Mesendoderm (in vitro differentiated cells): ENCODE results near the gene ZNF473.
"Not testable (repeated sequence)": the region's sequence is repeated elsewhere in the genome, so short reads cannot be mapped to it uniquely, and the experiment has no call there.

ENCODE experiments used
- DNase-seq: peaks from one replicate; pipeline ENCODE4 v3.0.0; 2013
- H2AK5ac ChIP-seq: 2 replicates; pipeline ENCODE4 v1.6.1; 2013; ENCODE audit warnings: low read length, inconsistent platforms
- H2BK120ac ChIP-seq: 2 replicates; pipeline ENCODE4 v1.6.1; 2013; ENCODE audit warnings: low read depth, mild to moderate bottlenecking, low read length, moderate library complexity, mixed read lengths
- H2BK15ac ChIP-seq: replicated peaks from 2 replicates; pipeline ENCODE4 v1.6.1; 2013; ENCODE audit warnings: low read depth, mild to moderate bottlenecking, moderate library complexity
- H2BK5ac ChIP-seq: 2 replicates; pipeline ENCODE4 v1.6.1; 2013; ENCODE audit warnings: low read length, inconsistent platforms
- H3K18ac ChIP-seq: 2 replicates; pipeline ENCODE4 v1.6.1; 2013; ENCODE audit warnings: mild to moderate bottlenecking, low read length, mixed read lengths
- H3K23ac ChIP-seq: one replicate; pipeline ENCODE4 v1.6.1; 2013; ENCODE audit warnings: low read length
- H3K27ac ChIP-seq: 2 replicates; pipeline ENCODE4 v1.5.1; 2013; ENCODE audit warnings: low read depth, mild to moderate bottlenecking, inconsistent platforms, low read length, moderate library complexity
- H3K27me3 ChIP-seq: 2 replicates; pipeline ENCODE4 v1.6.1; 2013; ENCODE audit warnings: low read length, control low read depth, mild to moderate bottlenecking, inconsistent platforms; ENCODE audit not compliant: insufficient read depth, poor library complexity
- H3K36me3 ChIP-seq: 2 replicates; pipeline ENCODE4 v1.6.1; 2013; ENCODE audit warnings: low read length, inconsistent platforms; ENCODE audit not compliant: control insufficient read depth, insufficient read depth
- H3K4ac ChIP-seq: one replicate; pipeline ENCODE4 v1.6.1; 2013; ENCODE audit warnings: low read depth, mild to moderate bottlenecking, low read length, moderate library complexity
- H3K4me1 ChIP-seq: 2 replicates; pipeline ENCODE4 v1.6.1; 2013; ENCODE audit warnings: low read depth, low read length, inconsistent platforms; ENCODE audit not compliant: control insufficient read depth
- H3K4me2 ChIP-seq: 2 replicates; pipeline ENCODE4 v1.6.1; 2013; ENCODE audit warnings: low read length
- H3K4me3 ChIP-seq: 2 replicates; pipeline ENCODE4 v1.5.1; 2013; ENCODE audit warnings: mild to moderate bottlenecking, low read length
- H3K56ac ChIP-seq: one replicate; pipeline ENCODE4 v1.6.1; 2013; ENCODE audit warnings: low read length
- H3K79me1 ChIP-seq: 2 replicates; pipeline ENCODE4 v1.6.1; 2013; ENCODE audit warnings: low read length, inconsistent platforms
- H3K79me2 ChIP-seq: 2 replicates; pipeline ENCODE4 v1.6.1; 2013; ENCODE audit warnings: mild to moderate bottlenecking, low read length; ENCODE audit not compliant: control insufficient read depth, insufficient read depth
- H3K9ac ChIP-seq: 2 replicates; pipeline ENCODE4 v1.6.1; 2013; ENCODE audit warnings: low read length, inconsistent platforms
- H4K5ac ChIP-seq: one replicate; pipeline ENCODE4 v1.6.1; 2013; ENCODE audit warnings: low read length
- H4K8ac ChIP-seq: one replicate; pipeline ENCODE4 v1.6.1; 2013; ENCODE audit warnings: low read depth, mild to moderate bottlenecking, control low read depth, low read length, moderate library complexity
- WGBS: extraction: QIAGEN DNeasy Blood & Tissue Kit; methylation state at CpG from one replicate; pipeline ENCODE4 v1.1.7; 2013; ENCODE audit warnings: low lambda C conversion rate, missing lambda C conversion rate; ENCODE audit not compliant: insufficient coverage; ENCODE audit errors: extremely low coverage; 5-methylcytosine and 5-hydroxymethylcytosine counted together

The ZNF473 gene

GRCh38 chr19:50076581-50077355, 51.0 kb downstream of the ZNF473 start:
- H3K4ac ChIP-seq, H2BK5ac ChIP-seq, H3K79me1 ChIP-seq, H2BK15ac ChIP-seq, H3K27me3 ChIP-seq, H3K4me2 ChIP-seq, H3K4me1 ChIP-seq, H4K5ac ChIP-seq, DNase-seq, H3K23ac ChIP-seq, H3K4me3 ChIP-seq, H4K8ac ChIP-seq, H3K9ac ChIP-seq, H3K36me3 ChIP-seq, H3K18ac ChIP-seq, H2AK5ac ChIP-seq, H2BK120ac ChIP-seq, H3K79me2 ChIP-seq, H3K56ac ChIP-seq, H3K27ac ChIP-seq: not testable (repeated sequence)
- whole genome bisulfite sequencing, result no CpG with 5 or more reads among the region's 10 CpGs

GRCh38 chr19:50079014-50079413, 53.2 kb downstream of the ZNF473 start:
- not testable (repeated sequence) for H3K23ac ChIP-seq, DNase-seq, H3K27ac ChIP-seq, H2AK5ac ChIP-seq, H3K36me3 ChIP-seq, H3K79me1 ChIP-seq, H3K4me1 ChIP-seq, H4K5ac ChIP-seq, H2BK5ac ChIP-seq, H3K79me2 ChIP-seq, H3K18ac ChIP-seq, H2BK15ac ChIP-seq, H3K4ac ChIP-seq, H3K27me3 ChIP-seq, H3K4me3 ChIP-seq, H3K4me2 ChIP-seq, H4K8ac ChIP-seq, H3K56ac ChIP-seq, H2BK120ac ChIP-seq, H3K9ac ChIP-seq
- no CpG with 5 or more reads among the region's 5 CpGs for WGBS

- not testable (repeated sequence) for H3K4ac ChIP-seq, H3K79me2 ChIP-seq
These were observed 58.6 kb downstream of the ZNF473 start for GRCh38 chr19:50084440-50084839.

GRCh38 chr19:50087153-50087552, 61.3 kb downstream of the ZNF473 start:
- not testable (repeated sequence) for H3K79me1 ChIP-seq, H3K56ac ChIP-seq, H3K4me3 ChIP-seq, H3K36me3 ChIP-seq, H2BK5ac ChIP-seq, H3K4ac ChIP-seq, H3K79me2 ChIP-seq, DNase-seq, H3K4me2 ChIP-seq, H3K23ac ChIP-seq, H4K5ac ChIP-seq, H3K9ac ChIP-seq, H3K18ac ChIP-seq, H2BK15ac ChIP-seq, H3K27me3 ChIP-seq, H2AK5ac ChIP-seq, H3K4me1 ChIP-seq, H3K27ac ChIP-seq, H4K8ac ChIP-seq, H2BK120ac ChIP-seq
- WGBS, result no CpG with 5 or more reads among the region's 4 CpGs

More at GRCh38 chr19:50084440-50084839, 58.6 kb downstream of the ZNF473 start:
- H2AK5ac ChIP-seq, H2BK15ac ChIP-seq, H3K27me3 ChIP-seq, H3K18ac ChIP-seq, H4K8ac ChIP-seq, DNase-seq, H4K5ac ChIP-seq, H3K4me1 ChIP-seq, H3K36me3 ChIP-seq, H2BK120ac ChIP-seq, H3K9ac ChIP-seq, H3K79me1 ChIP-seq, H3K4me2 ChIP-seq, H3K56ac ChIP-seq, H2BK5ac ChIP-seq, H3K23ac ChIP-seq, H3K4me3 ChIP-seq, H3K27ac ChIP-seq: not testable (repeated sequence)
- no CpG with 5 or more reads among the region's 2 CpGs for WGBS

GRCh38 chr19:50090706-50091105, 64.9 kb downstream of the ZNF473 start:
- no CpG with 5 or more reads among the region's 10 CpGs for WGBS
- H4K5ac ChIP-seq, result not testable (repeated sequence)

GRCh38 chr19:50091786-50092185, 66.0 kb downstream of the ZNF473 start:
- H4K8ac ChIP-seq, H3K27ac ChIP-seq, DNase-seq, H3K79me2 ChIP-seq, H3K4me2 ChIP-seq, H2BK120ac ChIP-seq, H3K4me1 ChIP-seq, H2AK5ac ChIP-seq, H2BK15ac ChIP-seq, H3K9ac ChIP-seq, H3K79me1 ChIP-seq, H3K27me3 ChIP-seq, H3K4me3 ChIP-seq, H3K4ac ChIP-seq, H3K18ac ChIP-seq, H4K5ac ChIP-seq, H2BK5ac ChIP-seq, H3K36me3 ChIP-seq, H3K23ac ChIP-seq, H3K56ac ChIP-seq: not testable (repeated sequence)
- WGBS, result no CpG with 5 or more reads among the region's 9 CpGs

More at GRCh38 chr19:50090706-50091105, 64.9 kb downstream of the ZNF473 start:
- H3K4me2 ChIP-seq, H2BK15ac ChIP-seq, H3K36me3 ChIP-seq, H3K23ac ChIP-seq, H2BK120ac ChIP-seq, H3K79me1 ChIP-seq, H3K27me3 ChIP-seq, H4K8ac ChIP-seq, DNase-seq, H3K4ac ChIP-seq, H3K18ac ChIP-seq, H3K9ac ChIP-seq, H3K27ac ChIP-seq, H3K79me2 ChIP-seq, H3K56ac ChIP-seq, H3K4me3 ChIP-seq, H2BK5ac ChIP-seq, H3K4me1 ChIP-seq, H2AK5ac ChIP-seq: not testable (repeated sequence)
